HCEC 1CT (cell line): Measurements from ENCODE around the gene DLX3.

Experiments
- DNase-seq: peaks from one replicate; pipeline ENCODE4 v3.0.0-alpha.2; 2017

DLX3 gene

DNA sequence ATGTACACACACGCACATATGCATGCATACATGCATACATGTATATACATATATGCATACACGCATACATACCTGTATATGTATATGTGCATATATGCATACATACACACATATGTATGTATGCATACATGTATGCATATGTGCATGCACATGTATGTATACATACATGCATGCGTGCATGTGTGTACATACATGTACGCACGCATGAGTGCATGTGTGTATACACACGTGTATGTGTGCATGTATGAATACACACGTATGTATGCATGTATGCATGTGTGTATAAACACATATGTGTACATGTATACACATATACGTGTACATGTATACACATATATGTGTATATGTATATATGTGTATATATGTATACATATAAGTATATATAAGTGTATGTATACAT is 28.5 kb upstream of the DLX3 start:
- no peak for DNase-seq

- DNase-seq: peak; percentile 21
Observed at GRCh38 chr17:50022463-50023130, 27.6 kb upstream of the DLX3 start.

DNA sequence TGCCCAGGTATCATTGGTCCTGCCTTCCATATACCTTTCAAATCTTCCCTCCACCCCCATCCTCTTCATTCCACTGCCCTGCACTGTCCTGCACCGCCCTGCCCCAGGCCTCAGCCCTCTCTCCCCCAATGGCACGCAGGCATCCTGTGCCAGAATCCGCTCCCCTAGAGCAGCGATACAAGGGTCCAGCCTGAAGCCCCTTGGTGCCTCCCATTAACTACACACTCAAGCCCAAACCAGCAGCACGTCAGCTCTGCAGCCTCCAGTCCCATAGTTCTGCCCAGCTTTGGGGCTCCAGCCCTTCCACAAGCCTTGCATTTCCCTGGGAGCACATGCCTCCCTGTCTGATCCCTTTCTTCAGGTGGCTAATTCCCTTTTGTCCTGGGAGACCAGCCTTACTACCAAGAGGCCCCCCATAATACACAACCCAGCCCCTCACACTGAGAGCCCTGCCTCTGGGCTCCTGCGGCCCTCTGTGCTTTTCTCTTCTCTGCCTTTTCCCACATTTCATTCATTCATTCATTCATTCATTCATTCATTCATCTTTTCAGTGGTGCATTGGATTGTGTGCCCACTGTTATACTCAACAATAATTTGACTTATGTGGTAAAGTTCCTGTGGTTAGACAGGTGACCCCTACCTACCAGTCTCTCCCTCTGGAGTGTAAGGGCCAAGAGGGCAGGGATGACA is 26.8 kb upstream of the DLX3 start:
- DNase-seq: no peak

DNA sequence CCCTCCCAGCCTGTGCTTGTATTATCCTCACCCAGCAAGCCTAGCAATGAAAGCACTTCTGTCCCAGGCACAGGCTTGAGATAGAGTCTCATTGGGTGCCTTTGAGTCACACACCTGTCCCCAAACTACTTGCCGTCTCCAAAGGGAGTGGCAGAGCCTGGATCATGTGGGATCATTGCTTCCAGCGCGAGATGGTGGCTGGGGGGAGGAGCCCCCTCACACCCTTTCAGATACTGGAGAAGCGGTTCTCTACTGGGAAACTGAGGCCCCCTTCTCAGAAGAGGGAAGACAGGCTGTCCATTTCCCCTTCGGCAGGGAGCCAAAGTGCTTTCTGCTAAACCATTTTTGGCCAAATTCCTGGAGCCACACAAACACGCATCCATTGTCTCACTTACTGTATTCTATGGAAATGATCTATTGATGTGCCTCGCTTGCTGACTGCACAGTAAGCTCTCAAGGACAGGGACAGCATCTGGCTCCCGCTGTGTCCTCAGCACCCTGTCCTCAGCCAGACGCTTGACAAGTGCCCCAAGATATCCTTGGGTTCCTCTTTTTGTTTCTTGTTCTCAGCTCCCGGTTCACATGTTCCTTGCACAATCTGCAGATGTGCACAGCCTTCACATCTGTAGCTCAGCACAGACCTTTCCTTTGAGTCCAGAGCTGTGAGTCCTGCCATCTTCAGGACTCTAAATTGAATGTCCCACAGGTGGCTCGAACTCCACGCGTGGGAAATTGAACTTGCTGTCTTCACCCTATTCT is 26.0 kb upstream of the DLX3 start:
- no peak for DNase-seq

DNA sequence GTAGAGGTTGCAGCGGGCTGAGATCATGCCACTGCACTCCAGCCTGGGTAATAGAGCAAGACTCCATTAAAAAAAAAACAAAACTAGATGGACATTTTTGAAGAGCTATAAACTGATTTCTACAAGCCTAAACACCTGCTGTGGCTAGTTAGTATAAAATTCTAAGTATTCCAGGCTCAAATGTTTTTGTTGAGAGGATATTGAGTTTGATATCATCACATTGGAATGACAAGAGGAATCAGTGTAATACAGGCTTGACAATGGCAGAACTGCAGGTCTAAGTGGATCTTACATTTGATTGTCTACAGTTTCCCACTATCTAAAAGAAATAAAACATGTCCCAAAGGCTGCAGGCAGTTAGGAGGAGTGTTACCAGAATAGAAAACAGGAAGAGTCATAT is 23.9 kb upstream of the DLX3 start:
- DNase-seq: peak; percentile 31

DNA sequence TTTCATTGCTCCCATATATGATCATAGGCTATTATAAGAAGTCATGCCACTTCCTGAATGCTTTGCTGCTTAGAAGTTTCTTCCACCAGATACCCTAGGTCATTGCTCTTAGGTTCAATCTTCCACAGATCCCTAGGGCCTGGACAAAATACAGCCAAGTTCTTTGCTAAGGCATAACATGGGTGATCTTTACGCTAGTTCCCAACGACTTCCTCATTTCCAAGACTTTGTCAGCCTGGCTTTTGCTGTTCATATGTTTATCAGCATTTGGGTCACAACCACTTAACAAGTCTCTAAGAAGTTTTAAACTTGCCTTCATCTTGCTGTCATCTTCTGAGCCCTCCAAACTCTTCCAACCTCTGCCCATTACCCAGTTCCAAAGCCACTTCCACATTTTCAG is 20.1 kb upstream of the DLX3 start:
- no peak for DNase-seq

GRCh38 chr17:50014471-50015088 is 19.6 kb upstream of the DLX3 start:
- no peak for DNase-seq

DNA sequence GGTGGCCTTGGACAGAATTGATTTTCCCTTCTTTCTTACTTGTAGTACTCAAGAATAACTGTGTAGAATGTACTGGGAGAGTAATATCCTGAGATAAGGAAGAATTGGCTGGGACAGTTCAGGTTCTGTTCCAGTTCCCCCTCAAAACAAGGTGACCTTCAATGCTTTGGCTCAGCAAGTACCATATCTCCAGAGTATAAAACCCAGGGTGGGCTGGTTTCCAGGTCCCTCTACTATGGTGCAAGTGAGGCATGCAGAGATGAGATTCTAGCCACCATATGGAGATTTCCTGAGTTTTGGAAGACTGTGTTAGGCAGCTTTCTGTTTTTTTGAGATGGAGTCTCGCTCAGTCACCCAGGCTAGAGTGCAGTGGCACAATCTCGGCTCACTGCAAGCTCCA is 18.1 kb upstream of the DLX3 start:
- DNase-seq: no peak

DNA sequence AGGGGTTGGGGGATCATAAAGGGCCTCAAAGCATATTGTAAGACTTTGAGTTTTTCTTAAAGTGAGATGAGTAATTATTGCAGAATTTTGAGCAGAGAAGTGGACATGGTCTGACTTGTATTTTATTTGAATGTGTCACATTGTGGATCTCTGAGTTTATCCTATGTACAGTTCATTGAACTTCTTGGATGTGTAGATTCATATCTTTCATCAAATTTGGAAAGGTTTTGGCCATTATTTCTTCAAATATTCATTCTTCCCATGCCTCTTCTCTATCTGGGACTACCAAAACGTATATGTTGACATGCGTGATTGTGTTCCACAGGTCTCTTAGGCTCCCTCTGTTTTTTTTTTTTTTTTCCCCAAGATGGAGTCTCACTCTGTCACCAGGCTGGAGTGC is 14.3 kb upstream of the DLX3 start:
- DNase-seq: no peak

- DNase-seq: no peak
Observed at GRCh38 chr17:50003911-50004310, 8.9 kb upstream of the DLX3 start.

DNA sequence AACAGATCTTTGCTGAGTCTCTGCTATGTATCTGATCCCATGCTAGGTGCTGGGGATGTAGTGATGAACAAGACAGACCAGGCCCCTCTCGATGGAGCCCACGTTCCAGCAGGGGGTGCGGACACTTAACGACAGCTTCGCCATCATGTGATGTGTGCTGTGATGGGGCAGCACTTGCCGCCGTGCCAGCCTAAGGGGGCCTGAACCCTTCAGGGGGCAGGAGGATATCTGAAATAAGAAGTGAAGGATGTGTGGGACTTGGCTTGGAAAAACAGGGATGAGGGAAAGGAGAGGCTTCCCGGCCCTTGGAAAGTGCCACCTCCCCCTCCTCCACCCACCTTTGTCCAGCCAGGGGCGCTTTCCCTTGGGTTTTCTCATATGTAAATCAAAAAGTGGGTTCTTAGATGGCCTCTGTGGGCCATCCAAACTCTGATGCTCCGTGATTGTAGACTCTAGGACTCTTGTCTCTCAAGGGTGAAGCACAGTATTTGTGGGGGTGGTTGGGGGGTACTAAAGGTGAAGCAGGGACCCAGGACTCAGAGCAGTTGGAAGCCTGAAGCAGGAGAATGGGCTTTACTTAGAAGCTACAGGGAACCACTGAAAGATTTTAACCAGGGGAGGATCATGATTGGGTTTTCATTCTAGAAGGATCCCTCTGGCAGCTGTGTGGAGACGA is 4.0 kb upstream of the DLX3 start:
- DNase-seq: no peak

DNA sequence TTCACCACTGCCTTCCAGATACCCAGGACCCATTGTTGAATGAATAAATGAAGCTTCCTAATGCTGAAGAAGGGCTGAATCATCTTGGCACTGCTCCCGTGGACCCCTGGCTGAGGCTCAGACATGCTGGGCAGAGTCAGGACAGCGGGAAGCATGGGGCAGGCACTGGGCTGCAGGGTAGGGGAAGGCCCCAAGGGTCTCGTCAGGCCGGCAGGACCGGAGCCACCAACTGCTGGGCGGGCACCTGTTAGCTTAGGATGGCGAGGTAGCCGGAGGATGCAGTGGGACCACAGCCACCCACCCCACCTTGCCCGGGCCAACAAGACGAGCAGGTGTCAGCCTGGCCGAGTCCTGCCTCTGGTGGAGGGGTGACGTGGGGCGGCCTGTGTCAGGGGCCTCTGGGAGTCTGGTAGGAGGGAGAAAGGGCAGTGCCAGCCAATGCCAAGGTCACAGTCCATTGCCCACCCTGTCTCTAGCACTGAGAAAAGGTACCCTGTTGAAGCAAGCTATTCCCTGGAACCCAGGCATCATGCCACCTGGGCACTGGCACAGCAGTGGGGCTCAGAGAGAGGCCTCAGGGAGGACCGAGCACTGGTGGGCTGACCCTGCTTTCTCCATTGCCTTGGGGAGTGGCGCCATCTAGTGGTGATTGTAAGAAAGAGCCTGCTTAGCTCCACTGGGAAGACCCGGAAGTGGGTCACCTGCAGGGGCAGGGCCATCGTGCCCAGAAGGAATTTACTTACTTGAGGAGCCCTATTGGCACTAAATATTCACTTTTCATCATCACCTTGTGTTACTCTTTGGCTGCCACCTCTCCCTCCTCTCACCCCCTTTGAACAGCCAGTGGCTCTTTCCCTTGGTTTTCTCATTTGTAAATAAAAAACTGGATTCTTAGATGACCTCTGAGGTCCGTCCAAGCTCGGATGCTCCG is 3.0 kb upstream of the DLX3 start:
- peak; percentile 66 for DNase-seq

- DNase-seq: no peak
Observed at GRCh38 chr17:49997301-49997650, 2.3 kb upstream of the DLX3 start.

DNA sequence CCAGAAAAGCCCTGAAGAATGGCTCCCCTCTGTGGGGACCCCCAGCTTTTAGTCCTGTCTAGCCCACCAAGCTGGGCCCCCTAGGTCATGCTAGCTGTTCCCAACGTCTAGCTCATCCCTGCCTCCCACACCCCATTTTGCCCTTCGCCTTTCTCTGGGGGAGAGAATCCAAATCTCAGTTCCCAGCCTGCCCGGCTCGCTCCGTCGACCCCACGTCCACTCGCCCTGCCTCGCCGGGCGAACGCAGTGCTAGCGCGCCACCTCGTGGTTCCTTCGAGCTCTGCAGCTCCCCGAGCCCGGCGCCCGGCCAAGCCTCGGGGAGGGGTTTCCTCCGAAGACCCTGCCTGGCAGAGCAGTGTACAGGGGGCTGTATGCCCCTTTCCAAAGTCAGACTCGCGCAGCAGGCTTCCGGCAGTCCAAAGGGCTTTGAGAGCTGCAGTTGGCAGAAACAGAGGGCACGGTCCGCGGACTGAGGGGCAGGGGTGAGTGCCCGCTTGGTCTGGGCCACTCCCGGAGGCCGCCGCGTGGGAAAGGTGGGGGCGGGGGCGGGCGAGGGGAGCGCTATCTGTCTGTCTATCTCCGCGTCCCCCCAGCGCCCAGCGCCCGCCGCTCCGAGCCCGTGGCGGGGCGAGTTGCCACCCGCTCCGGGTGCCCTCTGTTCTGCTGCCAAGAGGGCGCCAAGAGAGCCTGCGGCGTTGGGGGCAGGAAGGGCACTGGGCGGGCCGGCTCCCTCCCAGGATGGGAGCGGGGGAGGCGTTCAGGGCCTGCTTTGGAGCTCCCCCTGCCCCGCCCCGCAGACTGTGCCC is 1.7 kb upstream of the DLX3 start:
- DNase-seq: no peak

DNA sequence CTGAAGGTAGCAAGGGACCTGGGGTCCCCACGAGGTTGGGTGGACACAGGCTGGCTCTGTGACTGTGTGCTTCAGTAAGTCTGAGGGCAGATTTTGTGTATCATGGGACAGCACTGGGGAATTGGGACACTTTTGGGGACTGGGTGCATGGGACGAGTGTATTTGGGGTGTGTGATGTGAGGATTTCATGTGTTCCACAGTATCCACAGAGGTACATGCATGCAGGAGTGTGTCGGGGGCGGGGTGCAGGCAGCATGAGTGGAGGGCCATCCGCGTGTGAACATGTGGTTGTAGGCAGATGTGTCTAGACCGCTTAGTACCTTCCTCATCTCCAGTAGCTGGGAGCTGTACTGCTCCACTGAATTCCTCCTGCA is 1.1 kb upstream of the DLX3 start:
- no peak for DNase-seq

DNA sequence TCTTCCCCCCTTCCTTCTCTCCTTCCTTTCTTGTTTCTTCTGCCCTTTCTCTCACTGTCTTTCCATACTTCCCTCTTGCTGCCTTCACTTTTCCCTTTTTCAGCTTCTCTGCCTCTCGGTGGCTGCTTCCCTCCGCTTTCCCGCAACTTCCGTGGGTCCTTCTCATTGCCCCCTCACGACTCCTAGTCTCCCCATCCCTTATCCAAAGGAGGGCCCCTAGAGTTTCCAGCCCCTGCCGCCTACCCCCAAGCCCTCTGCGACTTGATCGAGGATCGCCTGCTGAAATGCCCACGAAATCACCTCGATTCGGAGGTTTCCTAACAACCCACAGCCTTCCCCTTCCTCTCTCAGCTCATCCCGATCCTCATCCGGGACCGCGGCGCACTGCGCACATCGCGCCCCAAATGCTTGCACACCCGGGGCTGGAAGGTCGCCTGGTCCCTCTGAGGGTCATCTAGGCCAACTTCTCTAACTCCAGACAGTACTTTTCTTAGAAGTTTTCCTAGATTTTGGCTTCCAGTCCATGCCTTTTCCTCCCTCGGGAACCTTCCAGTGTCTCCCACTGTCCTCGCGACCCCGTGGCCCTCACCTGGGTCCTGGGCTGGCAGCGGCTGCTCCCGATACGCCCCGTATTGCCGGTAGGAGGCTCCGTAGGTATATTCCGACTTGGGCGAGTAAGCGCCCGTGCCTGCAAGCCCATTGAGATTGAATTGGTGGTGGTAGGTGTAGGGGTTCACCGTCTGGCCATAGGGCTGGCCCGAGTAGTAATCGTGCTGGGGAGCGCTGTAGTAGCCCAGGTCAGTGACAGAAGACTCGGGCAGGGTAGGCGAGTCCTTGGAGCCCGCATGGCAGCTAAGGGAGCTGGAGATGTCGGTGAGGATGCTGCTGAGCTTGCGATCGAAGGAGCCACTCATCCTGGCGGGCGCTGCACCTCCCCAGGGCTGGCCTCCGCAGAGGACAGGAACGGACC is 654 bp downstream of the DLX3 start:
- DNase-seq: no peak

DNA sequence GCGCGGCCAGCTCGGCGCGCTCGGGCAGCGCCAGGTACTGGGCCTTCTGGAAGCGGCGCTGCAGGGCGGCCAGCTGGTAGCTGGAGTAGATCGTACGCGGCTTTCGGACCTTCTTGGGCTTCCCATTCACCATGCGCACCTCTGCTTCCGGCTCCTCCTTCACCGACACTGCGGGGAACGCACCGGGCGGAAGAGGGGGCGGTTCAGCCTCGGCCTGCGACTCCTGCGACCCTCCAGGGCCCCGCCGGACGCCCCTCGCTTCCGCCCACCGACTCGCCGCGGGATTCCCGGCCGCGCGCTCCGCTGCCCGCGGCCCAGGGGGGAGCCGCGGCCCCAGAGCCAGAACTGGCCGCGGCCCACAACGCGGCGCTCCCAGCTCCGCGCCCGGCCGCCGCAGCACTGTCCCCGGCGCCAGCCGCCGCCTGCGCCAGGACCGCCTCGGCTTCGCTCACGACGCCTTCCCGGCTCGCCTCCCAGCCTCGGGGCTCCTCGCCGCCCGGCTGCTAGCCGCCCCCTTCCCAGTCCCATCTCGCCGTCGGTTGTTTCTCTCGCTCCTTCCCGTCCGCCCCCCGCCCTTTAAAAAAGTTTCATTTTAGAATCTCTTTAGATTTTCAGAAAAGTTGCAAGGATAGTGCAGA is 1.5 kb downstream of the DLX3 start:
- DNase-seq: no peak

- no peak for DNase-seq
Observed at GRCh38 chr17:49992933-49993422, 2.0 kb downstream of the DLX3 start.

DNA sequence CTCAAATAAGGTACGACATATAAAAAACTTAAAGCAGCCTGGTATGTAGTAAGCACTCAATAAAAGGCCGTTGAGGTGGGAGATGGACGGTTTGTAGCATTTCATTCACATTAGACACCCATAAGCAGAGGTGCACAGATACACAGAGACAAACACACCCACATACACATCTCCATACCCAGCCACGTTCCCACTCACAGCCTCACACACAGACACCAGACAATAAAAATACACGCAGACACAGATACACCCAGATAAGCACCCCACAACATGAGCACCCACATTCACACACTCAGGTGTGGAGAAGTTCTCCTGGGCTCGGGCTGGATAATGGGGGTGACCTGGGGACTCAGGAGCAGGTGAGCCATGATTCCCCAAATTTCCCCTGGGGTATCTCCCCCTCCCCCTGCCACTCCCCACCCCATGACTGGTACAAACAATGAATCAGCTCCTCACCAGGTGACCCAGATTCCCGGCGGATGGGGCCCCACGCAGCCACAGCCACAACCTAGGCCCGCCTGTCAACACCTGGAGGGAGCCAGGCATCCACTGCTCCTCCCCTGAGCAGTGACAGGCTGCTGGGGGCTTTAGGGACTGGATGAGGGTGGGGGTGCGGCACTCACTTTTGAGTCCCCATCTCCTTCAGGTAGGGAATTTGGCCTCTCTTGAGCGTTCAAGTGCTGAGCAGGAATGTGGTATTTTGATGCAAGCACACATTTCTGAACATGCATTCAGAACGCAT is 2.7 kb downstream of the DLX3 start:
- DNase-seq: no peak
